ENCODE results near the gene PLAGL1. TPM values are rescaled to one million over a fixed set of nuclear protein-coding genes. Genes with fewer than 3 reads are reported as not detected.

The PLAGL1 gene
- total RNA-seq, 4 donors from 2014 or later: 11.8 to 17.9 (median 16.0) TPM

DNA sequence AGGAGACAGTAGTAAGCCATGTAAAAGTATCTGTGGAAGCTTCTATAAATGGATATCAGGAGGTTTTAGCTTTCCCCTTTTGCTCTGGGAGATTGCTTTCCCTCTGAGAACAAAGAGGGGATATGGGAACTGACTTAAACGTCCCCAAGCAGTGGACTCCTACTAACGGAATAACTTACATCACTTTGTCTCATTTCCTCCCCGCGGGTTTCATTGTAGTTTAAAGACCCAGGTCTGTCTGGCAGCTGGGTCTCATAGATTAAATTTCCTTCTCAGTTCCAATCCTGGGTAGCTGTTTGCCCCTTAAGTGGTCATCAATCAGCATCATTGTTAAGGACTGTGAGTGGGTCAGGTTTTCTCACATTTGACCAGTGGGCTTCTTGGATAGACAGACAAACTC lies 68.7 kb downstream of the PLAGL1 start:
- no peaks in the 10 kb centered on the region for H3K27me3 ChIP-seq
- H3K36me3 ChIP-seq: no peaks in the 10 kb centered on the region
- H3K4me3 ChIP-seq: no peak overlapping the region
- H3K4me1 ChIP-seq: no peaks in the 10 kb centered on the region
- no peak for DNase-seq (ENCODE audit: extremely low spot score)
- TF ChIP-seq POLR2AphosphoS5 (IDR thresholded peaks at IDR 0.05): no peak
- TF ChIP-seq EP300 (IDR thresholded peaks at IDR 0.05): no peak
- TF ChIP-seq, protein P1, sequence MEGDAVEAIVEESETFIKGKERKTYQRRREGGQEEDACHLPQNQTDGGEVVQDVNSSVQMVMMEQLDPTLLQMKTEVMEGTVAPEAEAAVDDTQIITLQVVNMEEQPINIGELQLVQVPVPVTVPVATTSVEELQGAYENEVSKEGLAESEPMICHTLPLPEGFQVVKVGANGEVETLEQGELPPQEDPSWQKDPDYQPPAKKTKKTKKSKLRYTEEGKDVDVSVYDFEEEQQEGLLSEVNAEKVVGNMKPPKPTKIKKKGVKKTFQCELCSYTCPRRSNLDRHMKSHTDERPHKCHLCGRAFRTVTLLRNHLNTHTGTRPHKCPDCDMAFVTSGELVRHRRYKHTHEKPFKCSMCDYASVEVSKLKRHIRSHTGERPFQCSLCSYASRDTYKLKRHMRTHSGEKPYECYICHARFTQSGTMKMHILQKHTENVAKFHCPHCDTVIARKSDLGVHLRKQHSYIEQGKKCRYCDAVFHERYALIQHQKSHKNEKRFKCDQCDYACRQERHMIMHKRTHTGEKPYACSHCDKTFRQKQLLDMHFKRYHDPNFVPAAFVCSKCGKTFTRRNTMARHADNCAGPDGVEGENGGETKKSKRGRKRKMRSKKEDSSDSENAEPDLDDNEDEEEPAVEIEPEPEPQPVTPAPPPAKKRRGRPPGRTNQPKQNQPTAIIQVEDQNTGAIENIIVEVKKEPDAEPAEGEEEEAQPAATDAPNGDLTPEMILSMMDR (IDR thresholded peaks at IDR 0.05): no peak
- TF ChIP-seq POLR2A (IDR thresholded peaks at IDR 0.05; ENCODE audit: low read depth): no peak
- H3K27ac ChIP-seq (replicated peaks in 1 of 4): no peak overlapping the region
- 45% methylated on average over 4 of the region's 4 CpGs for WGBS
- intact Hi-C loops (cut with DNase I): no loop called here
- H3K9me3 ChIP-seq: no peaks in the 10 kb centered on the region

DNA sequence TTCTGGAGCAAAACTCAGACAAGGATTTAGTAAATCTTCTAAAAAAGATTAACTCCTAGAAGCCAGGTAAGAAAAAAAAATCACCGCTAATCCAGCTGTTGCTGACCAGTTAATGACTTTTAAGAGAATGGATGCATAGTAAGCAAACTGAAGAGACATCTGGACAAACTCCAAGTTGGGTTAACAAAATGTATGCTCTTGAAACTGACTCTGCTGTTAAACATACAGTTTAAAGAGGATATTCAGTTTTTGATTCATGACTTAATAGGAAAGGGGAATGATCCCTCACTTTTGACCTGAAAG lies 70.4 kb downstream of the PLAGL1 start:
- WGBS: 86% methylated on average over 1 of the region's 1 CpG
- DNase-seq (ENCODE audit: extremely low spot score): no peak
- Histone ChIP-seq H3K36me3 (no peaks in the 10 kb centered on the region), H3K27ac (replicated peaks in 1 of 4) (no peak overlapping the region), H3K9me3 (no peaks in the 10 kb centered on the region), H3K27me3 (no peaks in the 10 kb centered on the region), H3K4me1 (no peaks in the 10 kb centered on the region), H3K4me3 (no peak overlapping the region)
- intact Hi-C loops (cut with DNase I): no loop called here
- TF ChIP-seq, protein P1 (IDR thresholded peaks at IDR 0.05): no peak
- no peak for TF ChIP-seq POLR2AphosphoS5 (IDR thresholded peaks at IDR 0.05)
- no peak for TF ChIP-seq EP300 (IDR thresholded peaks at IDR 0.05)
- no peak for TF ChIP-seq POLR2A (IDR thresholded peaks at IDR 0.05; ENCODE audit: low read depth)

DNA sequence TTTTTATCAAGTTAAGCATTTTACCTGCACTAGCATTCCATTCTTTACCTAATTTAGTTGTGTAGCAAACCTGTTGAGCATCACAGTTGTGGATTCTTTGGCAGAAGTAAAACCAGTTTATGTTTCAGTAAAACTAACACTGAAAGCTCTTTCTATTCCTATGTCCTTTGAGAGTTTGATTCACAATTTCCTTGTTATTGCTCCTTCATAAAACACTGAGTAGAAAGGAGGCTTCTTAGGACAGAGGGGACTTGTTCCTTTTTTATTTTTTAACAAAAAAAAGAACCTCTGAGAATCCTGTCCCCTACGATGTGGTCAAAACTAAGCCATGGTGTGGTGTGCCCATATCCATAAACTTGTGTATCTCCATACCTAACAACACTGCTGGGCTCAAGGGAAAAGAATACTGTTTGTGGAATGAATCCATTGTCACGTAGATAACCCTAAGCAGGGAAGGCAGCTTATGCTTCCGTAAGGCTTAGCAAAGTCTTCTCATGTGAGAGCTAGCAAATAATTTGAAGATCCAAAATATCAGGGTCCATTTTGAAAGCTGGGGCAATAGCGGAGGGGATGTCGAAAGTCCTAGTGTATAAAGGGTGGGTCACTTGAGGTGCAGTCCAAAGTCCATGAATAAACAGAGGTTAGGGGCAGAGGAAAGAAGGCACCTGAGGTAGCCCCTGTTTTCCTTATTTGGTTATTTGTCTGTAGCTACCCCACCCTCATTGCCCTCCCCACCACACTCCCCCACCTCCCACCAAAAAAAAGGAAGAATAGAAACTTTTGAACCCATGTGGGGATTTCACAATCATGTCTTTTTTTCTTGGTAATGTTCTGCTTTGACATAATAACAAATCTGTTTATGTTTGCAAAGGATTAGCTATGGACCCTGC lies 71.0 kb downstream of the PLAGL1 start:
- DNase-seq (ENCODE audit: extremely low spot score): no peak
- intact Hi-C loops (cut with DNase I): no loop called here
- TF ChIP-seq, protein P1 (IDR thresholded peaks at IDR 0.05): no peak
- TF ChIP-seq POLR2A (IDR thresholded peaks at IDR 0.05; ENCODE audit: low read depth): no peak
- TF ChIP-seq EP300 (IDR thresholded peaks at IDR 0.05): no peak
- TF ChIP-seq POLR2AphosphoS5 (IDR thresholded peaks at IDR 0.05): no peak
- peaks cover 0 to 1% (median 0%) of the 10 kb centered on the region in 4 donors for H3K9me3 ChIP-seq
- H3K4me1 ChIP-seq: no peaks in the 10 kb centered on the region
- H3K4me3 ChIP-seq: no peak overlapping the region
- H3K27me3 ChIP-seq: no peaks in the 10 kb centered on the region
- no peaks in the 10 kb centered on the region for H3K36me3 ChIP-seq
- H3K27ac ChIP-seq (replicated peaks in 1 of 4): no peak overlapping the region
- WGBS: 80% methylated on average over 5 of the region's 5 CpGs

DNA sequence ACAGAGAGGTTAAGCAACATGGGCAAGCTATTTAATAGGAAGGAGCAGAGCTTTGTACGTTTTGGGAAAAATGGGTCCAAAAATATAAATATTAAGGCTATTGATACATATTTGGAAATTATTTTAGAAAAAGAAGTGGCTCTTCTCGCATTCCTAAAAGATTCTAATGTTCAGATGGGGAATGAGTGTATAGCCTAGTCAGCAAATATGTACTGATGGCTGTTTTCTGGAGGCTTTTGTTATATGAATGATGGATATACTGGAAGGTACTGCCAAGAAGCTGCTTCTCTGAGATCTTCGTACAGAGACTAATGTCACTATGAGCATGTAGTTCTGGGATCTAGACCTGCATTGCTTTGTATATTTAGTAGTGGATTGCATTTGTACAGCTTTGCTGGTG lies 71.7 kb downstream of the PLAGL1 start:
- WGBS: 85% methylated on average over 3 of the region's 3 CpGs
- no peaks in the 10 kb centered on the region for H3K36me3 ChIP-seq
- DNase-seq (ENCODE audit: extremely low spot score): no peak
- no peaks in the 10 kb centered on the region for H3K27me3 ChIP-seq
- intact Hi-C loops (cut with DNase I): no loop called here
- H3K9me3 ChIP-seq: peaks cover 0 to 8% (median 0%) of the 10 kb centered on the region in 4 donors
- H3K27ac ChIP-seq (replicated peaks in 1 of 4): no peak overlapping the region
- H3K4me1 ChIP-seq: no peaks in the 10 kb centered on the region
- TF ChIP-seq POLR2AphosphoS5 (IDR thresholded peaks at IDR 0.05): no peak
- TF ChIP-seq, protein P1 (IDR thresholded peaks at IDR 0.05): no peak
- no peak for TF ChIP-seq EP300 (IDR thresholded peaks at IDR 0.05)
- TF ChIP-seq POLR2A (IDR thresholded peaks at IDR 0.05; ENCODE audit: low read depth): no peak
- H3K4me3 ChIP-seq: no peak overlapping the region

All from esophagus muscularis mucosa (tissue), 4 donors.